HG03432 (cell line): Measurements from ENCODE around the gene KMT2A.
A peak's percentile ranks its signal among the peaks of the same experiment; 100 is the strongest.
"Not testable (repeated sequence)": the region's sequence is repeated elsewhere in the genome, so short reads cannot be mapped to it uniquely, and the experiment has no call there.

ENCODE experiments used
- ATAC-seq: cut with Tn5 transposase; IDR thresholded peaks from one replicate; pipeline ENCODE4 v1.9.1; 2021; ENCODE audit warnings: mild to moderate bottlenecking, moderate library complexity; ENCODE audit not compliant: unreplicated experiment

The KMT2A gene

GRCh38 chr11:118435893-118436624 is at the start of gene KMT2A:
TSS of gene KMT2A (plus strand) at chr11:118436492. CDS start at chr11:118436513, 21 bp downstream.
- ATAC-seq, result peak; percentile 60

- no peak for ATAC-seq
These were observed 40.2 kb upstream of the KMT2A start for GRCh38 chr11:118396097-118396501.

GRCh38 chr11:118397448-118397847 is 38.8 kb upstream of the KMT2A start:
- ATAC-seq, result no peak

GRCh38 chr11:118398791-118399559 is 37.3 kb upstream of the KMT2A start:
- no peak for ATAC-seq

- ATAC-seq, result peak; percentile 66
These were observed 35.0 kb upstream of the KMT2A start, which contains the start of gene ATP5MG for GRCh38 chr11:118401151-118401879. TSS of gene ATP5MG (plus strand) at chr11:118401606. CDS start at chr11:118401666, 60 bp downstream.

- ATAC-seq, result no peak
These were observed 34.3 kb upstream of the KMT2A start for GRCh38 chr11:118401880-118402590.

- ATAC-seq, result not testable (repeated sequence)
These were observed 33.7 kb upstream of the KMT2A start for GRCh38 chr11:118402594-118402993.

- no peak for ATAC-seq
These were observed 29.6 kb upstream of the KMT2A start for GRCh38 chr11:118406599-118407166.

- no peak for ATAC-seq
These were observed 26.1 kb upstream of the KMT2A start for GRCh38 chr11:118410055-118410745.

GRCh38 chr11:118411530-118411929 is 24.8 kb upstream of the KMT2A start:
- no peak for ATAC-seq

- no peak for ATAC-seq
These were observed 23.4 kb upstream of the KMT2A start for GRCh38 chr11:118412921-118413320.

GRCh38 chr11:118415062-118415738 is 21.1 kb upstream of the KMT2A start:
- ATAC-seq, result no peak

GRCh38 chr11:118415739-118416068 is 20.6 kb upstream of the KMT2A start:
- ATAC-seq, result no peak

- ATAC-seq, result not testable (repeated sequence)
These were observed 19.4 kb upstream of the KMT2A start for GRCh38 chr11:118416900-118417299.

GRCh38 chr11:118417801-118418200 is 18.5 kb upstream of the KMT2A start:
- ATAC-seq, result no peak

- no peak for ATAC-seq
These were observed 17.5 kb upstream of the KMT2A start for GRCh38 chr11:118418766-118419165.

GRCh38 chr11:118427707-118428106 is 8.6 kb upstream of the KMT2A start:
- ATAC-seq, result no peak

GRCh38 chr11:118430956-118431355 is 5.3 kb upstream of the KMT2A start:
- no peak for ATAC-seq

GRCh38 chr11:118434123-118434552 is 2.2 kb upstream of the KMT2A start:
- ATAC-seq, result no peak
